Measurements from ENCODE around the gene OTULIN.

GRCh38 chr5:14644623-14645237 lies 19.8 kb upstream of the OTULIN start:
- TF ChIP-seq POLR2AphosphoS5 (IDR thresholded peaks at IDR 0.05; ENCODE audit: low read depth) (no peak), CTCF (IDR thresholded peaks at IDR 0.05; ENCODE audit: insufficient read depth, low read length) (no peak), REST (IDR thresholded peaks at IDR 0.05; ENCODE audit: insufficient replicate concordance, low read depth) (no peak), GABPA (IDR thresholded peaks at IDR 0.05; ENCODE audit: low read depth) (no peak), SPI1 (IDR thresholded peaks at IDR 0.05; ENCODE audit: borderline replicate concordance, low read depth) (no peak)

Measured in HL-60 (cell line).